Adrenal gland (tissue), 5 donors: ENCODE data around the gene MYL12A.
"Not testable (repeated sequence)": the region's sequence is repeated elsewhere in the genome, so short reads cannot be mapped to it uniquely, and the experiment has no call there.

Source experiments
- CTCF ChIP-seq, 6 experiments: fragments of 450-650 bp in 4 of 6; fragments of 200-600 bp in 2 of 6; sonication (generic) in 1 of 6; IDR thresholded peaks; 1 replicate in 5 of 6; 2 replicates in 1 of 6; pipeline versions ENCODE4 v1.5.1 to v1.8.0; 2016 to 2021; ENCODE audit warnings: antibody characterized with exemption in 6 of 6, mild to moderate bottlenecking in 2 of 6, moderate library complexity in 1 of 6
- POLR2A ChIP-seq, 2 donors: fragments of 450-650 bp; IDR thresholded peaks; one replicate each; pipeline ENCODE4 v1.6.1; 2017; ENCODE audit warnings: antibody characterized with exemption in 2 of 2, mild to moderate bottlenecking in 2 of 2, moderate library complexity in 1 of 2
- donor health status: DM: no; HTN: no; CAD: no.

- TF ChIP-seq CTCF, POLR2A (IDR thresholded peaks at IDR 0.05): not testable (repeated sequence)
Observed at GRCh38 chr18:3277643-3278213, 30.1 kb downstream of the MYL12A start.
